Endothelial cell of umbilical vein (primary cell): ENCODE data around the gene CHCHD3.

Experiments used
- EZH2 ChIP-seq: IDR thresholded peaks from 2 replicates; pipeline ENCODE4 v1.6.1; 2012; ENCODE audit warnings: borderline replicate concordance, low read depth, mild to moderate bottlenecking, moderate library complexity, low read length, inconsistent platforms; ENCODE audit not compliant: severe bottlenecking
- FOS ChIP-seq: IDR thresholded peaks from 2 replicates; pipeline ENCODE4 v1.6.1; 2011; ENCODE audit warnings: mild to moderate bottlenecking, low read length, moderate library complexity, borderline replicate concordance; ENCODE audit not compliant: insufficient read depth
- MYC ChIP-seq: IDR thresholded peaks from one replicate; pipeline ENCODE4 v1.6.1; 2011; ENCODE audit warnings: mild to moderate bottlenecking, low read depth, low read length
- POLR2A ChIP-seq: IDR thresholded peaks from 2 replicates; pipeline ENCODE4 v1.6.1; 2012; ENCODE audit warnings: low read depth, mild to moderate bottlenecking, control low read depth, low read length
- POLR2AphosphoS5 ChIP-seq: IDR thresholded peaks from 2 replicates; pipeline ENCODE4 v1.6.1; 2012; ENCODE audit warnings: low read depth, mild to moderate bottlenecking, control low read depth, low read length, moderate library complexity; ENCODE audit not compliant: insufficient read depth
- TF ChIP-seq, protein P1 (sequence below), 2 donors: IDR thresholded peaks; 1 replicate in 1 of 2; 2 replicates in 1 of 2; pipeline ENCODE4 v1.5.1; 2011; ENCODE audit warnings: low read length in 2 of 2, mild to moderate bottlenecking in 2 of 2, moderate library complexity in 2 of 2, control low read depth in 1 of 2, inconsistent platforms in 1 of 2, low read depth in 1 of 2; ENCODE audit not compliant: insufficient read depth in 1 of 2; ENCODE audit errors: extremely low read depth in 1 of 2
- TF ChIP-seq, protein P2 (sequence below): IDR thresholded peaks from 2 replicates; pipeline ENCODE4 v1.6.1; 2011; ENCODE audit not compliant: insufficient read depth, insufficient read length

DNA sequence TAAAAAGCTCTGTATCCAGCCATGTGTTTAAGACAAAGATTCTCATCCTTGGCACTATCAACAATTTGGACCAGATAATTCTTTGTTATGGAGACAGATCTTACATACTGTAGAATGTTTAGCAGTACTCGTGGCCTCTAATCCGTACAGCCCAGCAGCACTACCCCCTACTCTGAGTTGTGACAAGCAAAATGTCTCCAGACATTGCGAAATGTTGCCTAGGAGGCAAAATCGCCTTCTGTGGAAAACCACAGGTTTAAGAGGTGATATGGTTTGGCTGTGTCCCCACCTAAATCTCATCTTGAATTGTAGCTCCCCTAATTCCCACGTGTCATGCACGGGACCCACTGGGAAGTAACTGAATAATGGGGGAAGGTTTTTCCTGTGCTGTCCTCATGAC is 186.7 kb downstream of the CHCHD3 start:
- TF ChIP-seq POLR2AphosphoS5 (no peak), EZH2 (no peak), POLR2A (no peak), MYC (no peak), FOS (no peak)
- TF ChIP-seq, protein P1, sequence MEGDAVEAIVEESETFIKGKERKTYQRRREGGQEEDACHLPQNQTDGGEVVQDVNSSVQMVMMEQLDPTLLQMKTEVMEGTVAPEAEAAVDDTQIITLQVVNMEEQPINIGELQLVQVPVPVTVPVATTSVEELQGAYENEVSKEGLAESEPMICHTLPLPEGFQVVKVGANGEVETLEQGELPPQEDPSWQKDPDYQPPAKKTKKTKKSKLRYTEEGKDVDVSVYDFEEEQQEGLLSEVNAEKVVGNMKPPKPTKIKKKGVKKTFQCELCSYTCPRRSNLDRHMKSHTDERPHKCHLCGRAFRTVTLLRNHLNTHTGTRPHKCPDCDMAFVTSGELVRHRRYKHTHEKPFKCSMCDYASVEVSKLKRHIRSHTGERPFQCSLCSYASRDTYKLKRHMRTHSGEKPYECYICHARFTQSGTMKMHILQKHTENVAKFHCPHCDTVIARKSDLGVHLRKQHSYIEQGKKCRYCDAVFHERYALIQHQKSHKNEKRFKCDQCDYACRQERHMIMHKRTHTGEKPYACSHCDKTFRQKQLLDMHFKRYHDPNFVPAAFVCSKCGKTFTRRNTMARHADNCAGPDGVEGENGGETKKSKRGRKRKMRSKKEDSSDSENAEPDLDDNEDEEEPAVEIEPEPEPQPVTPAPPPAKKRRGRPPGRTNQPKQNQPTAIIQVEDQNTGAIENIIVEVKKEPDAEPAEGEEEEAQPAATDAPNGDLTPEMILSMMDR (IDR thresholded peaks at IDR 0.05; ENCODE audit: extremely low read depth in 1 of 2, insufficient read depth in 1 of 2, low read depth in 1 of 2, low read length in 2 of 2), result no peak
- TF ChIP-seq, protein P2, sequence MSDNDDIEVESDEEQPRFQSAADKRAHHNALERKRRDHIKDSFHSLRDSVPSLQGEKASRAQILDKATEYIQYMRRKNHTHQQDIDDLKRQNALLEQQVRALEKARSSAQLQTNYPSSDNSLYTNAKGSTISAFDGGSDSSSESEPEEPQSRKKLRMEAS, result no peak
